ENCODE measurements around the gene SEMA3D.

Gene SEMA3D

GRCh38 chr7:85021101-85021704 lies 165.7 kb downstream of the SEMA3D start:
- DNase-seq (ENCODE audit: low read depth): no peak
- TF ChIP-seq CTCF (IDR thresholded peaks at IDR 0.05; ENCODE audit: control insufficient read depth, insufficient read depth, low read depth, low read length, missing control alignments): peak; percentile 37
- H3K4me3 ChIP-seq (ENCODE audit: control insufficient read depth, low read depth, low read length): no peak overlapping the region

DNA sequence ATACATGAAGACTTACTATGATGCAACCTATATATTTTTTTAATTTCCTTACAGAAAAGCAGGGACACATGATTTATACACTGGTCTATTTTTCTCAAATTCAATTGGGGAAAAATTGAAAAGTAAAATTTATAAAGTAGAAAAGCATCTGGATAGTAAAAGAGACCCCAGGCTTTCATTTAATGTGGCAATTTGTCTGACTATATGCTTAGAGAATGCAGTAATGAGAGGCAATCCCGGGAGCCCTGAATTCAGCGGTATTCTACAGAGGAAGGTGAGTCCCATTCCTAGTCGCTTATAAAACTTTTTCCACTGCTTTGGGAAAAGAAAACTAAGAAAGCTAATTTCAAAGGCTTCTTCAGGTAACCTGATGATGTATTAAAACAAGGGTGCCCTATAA lies 167.1 kb downstream of the SEMA3D start:
- TF ChIP-seq CTCF (IDR thresholded peaks at IDR 0.05; ENCODE audit: control insufficient read depth, insufficient read depth, low read depth, low read length, missing control alignments): no peak
- H3K4me3 ChIP-seq (ENCODE audit: control insufficient read depth, low read depth, low read length): no peak overlapping the region
- no peak for DNase-seq (ENCODE audit: low read depth)

DNA sequence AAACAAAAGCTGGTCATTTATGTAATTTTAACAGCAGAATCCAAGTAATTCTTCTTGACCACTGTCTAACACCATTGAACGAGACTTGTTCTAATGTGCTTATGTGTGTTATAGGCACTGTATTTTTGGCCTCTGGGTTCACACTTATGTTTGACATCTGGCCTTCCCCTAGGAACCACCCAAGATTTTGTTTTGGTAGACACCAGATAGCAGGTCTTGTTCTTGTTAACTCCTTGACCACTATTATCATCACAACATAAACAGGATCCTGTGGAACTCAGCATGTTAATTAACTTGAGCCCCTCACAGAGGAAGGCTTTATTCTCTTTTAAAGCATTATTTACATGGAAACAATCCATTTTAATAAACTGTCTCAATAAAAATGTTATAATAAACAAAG lies 167.7 kb downstream of the SEMA3D start:
- no peak overlapping the region for H3K4me3 ChIP-seq (ENCODE audit: control insufficient read depth, low read depth, low read length)
- no peak for TF ChIP-seq CTCF (IDR thresholded peaks at IDR 0.05; ENCODE audit: control insufficient read depth, insufficient read depth, low read depth, low read length, missing control alignments)
- no peak for DNase-seq (ENCODE audit: low read depth)

DNA sequence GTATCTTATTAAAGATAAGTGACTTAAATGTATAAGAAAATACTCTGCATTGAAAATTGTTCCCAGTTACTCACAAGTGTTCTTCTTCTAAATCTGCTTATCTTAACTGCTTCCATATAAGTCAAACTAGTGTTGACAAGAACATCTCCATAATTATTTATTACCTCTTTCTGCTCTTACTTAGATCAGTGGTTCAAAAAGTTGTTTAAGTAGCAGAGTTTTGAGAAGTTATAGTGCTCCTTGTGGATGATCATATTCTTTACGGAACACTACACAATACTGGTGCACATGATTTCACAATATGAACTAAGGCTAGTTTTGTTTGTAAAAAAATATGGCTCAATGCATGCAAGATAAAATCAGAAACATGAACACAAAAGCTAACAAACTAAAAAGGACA lies 168.4 kb downstream of the SEMA3D start:
- DNase-seq (ENCODE audit: low read depth): no peak
- TF ChIP-seq CTCF (IDR thresholded peaks at IDR 0.05; ENCODE audit: control insufficient read depth, insufficient read depth, low read depth, low read length, missing control alignments): no peak
- no peak overlapping the region for H3K4me3 ChIP-seq (ENCODE audit: control insufficient read depth, low read depth, low read length)

DNA sequence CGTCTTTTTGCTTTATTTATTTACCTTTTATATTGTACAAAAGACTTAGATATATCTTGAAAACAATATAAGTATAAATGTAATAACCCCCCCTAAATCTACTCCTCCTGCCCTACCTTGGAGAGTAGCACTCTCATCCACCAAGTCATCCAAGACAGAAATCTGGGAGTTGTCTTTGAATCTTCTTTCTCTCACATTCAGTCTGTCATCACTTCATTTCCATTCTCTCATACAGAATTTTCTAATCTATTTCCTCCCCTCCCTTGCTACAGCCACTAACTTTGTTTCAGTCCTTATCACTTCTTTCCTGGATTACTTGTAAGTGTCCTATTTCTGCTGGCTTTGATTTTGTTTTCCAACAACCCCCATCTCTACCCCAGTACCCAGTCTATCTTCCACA lies 170.6 kb downstream of the SEMA3D start:
- DNase-seq (ENCODE audit: low read depth): no peak
- no peak for TF ChIP-seq CTCF (IDR thresholded peaks at IDR 0.05; ENCODE audit: control insufficient read depth, insufficient read depth, low read depth, low read length, missing control alignments)
- H3K4me3 ChIP-seq (ENCODE audit: control insufficient read depth, low read depth, low read length): no peak overlapping the region

GRCh38 chr7:85014936-85015660 lies 171.8 kb downstream of the SEMA3D start:
- no peak for TF ChIP-seq CTCF (IDR thresholded peaks at IDR 0.05; ENCODE audit: control insufficient read depth, insufficient read depth, low read depth, low read length, missing control alignments)
- DNase-seq (ENCODE audit: low read depth): no peak
- H3K4me3 ChIP-seq (ENCODE audit: control insufficient read depth, low read depth, low read length): no peak overlapping the region

All from AG09309 (cell line).